Occipital lobe (tissue), 2 donors: ENCODE results near the gene TANGO2. TPM values are rescaled to one million over a fixed set of nuclear protein-coding genes. Genes with fewer than 3 reads are reported as not detected.

Source experiments
- DNase-seq: peaks from one replicate; lab custom pipeline; 2025; lab: John Stamatoyannopoulos, UW
- total RNA-seq: library from RNA; depleted of rRNA; stranded (reverse); fragments of >200 nt; gene quantifications from one replicate; pipeline ENCODE4 v1.2.3, GENCODE V29; 2014

TANGO2 gene, protein sequence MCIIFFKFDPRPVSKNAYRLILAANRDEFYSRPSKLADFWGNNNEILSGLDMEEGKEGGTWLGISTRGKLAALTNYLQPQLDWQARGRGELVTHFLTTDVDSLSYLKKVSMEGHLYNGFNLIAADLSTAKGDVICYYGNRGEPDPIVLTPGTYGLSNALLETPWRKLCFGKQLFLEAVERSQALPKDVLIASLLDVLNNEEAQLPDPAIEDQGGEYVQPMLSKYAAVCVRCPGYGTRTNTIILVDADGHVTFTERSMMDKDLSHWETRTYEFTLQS
- 15.9 TPM for total RNA-seq

DNA sequence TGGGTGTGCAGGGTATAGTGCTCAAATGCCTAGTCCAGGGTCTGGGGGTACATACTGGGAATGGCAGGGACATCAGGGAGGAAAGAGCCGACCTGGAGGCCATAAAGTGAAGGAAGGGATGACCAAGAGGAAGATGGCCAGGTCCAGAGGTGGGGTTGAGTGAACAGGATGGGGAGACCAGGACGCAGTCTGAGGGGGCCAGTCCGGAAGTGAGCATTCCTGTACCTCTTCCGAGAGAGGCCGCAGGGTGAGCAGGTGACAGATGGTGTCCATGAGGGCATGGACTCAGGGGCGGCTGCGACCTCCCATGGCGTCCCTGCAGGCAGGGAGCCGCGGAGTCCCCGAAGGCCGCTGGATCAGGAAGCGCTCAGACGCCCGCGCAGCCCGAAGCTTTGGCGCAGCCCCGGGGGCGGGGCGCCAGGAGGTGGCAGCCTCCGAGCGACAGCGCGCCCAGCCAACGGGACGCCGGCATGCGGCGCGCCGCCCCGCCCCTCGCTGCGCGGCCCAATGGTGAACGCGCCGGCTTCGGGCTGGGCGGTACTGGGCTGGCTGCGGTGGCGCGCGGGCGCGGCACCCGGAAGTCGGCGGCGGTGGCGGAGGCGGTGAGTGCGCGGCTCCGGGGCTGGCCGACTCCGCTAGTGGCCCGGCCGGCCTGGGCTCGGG lies at the start of gene TANGO2:
Gene TANGO2, plus strand, starts transcription at position 578 of the 663 bp plus-strand sequence. CDS start 15,689 bp downstream, outside the sequence.
- peak; percentile 86 for DNase-seq

DNA sequence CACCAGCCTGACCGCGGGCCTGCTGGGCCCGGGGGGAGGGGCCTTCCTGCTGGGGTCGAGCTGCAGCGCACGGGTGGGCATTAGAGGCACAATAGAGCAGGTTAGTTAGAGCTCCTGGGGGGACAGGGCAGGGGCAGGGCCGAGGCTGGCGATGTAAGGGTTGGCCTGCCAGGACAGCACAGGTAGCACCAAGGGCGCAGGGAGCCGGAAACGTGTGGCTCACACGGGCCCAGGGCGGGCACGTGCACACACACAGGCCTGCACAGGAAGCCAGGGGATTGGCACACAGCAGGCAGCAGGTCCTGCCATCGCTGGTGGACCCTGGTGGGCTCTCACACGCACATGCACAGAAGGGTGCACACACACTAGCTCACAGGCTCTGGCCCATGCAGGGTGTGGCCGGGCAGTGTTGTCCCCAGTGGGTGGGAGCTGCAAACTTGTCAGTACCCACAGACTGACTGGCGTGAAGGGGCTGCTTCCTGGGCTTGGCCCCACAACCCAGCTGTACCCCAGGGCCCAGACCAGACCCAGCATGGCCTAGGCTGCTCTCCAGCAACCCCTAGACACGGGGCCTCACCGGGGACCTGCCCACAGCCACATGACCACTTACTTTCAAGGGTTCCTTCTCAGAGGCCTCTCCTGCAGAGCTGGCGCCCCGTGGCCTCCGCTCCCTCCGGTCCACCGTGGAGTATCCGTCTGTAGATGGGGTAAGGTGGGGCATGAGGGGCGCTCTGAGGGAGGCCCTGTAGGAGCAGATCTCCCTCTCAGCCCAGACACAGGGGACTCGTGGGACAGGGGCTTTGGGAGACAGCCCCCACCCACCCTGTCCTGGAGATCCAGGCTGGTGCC lies 49.4 kb upstream of the TANGO2 start:
- no peak for DNase-seq

DNA sequence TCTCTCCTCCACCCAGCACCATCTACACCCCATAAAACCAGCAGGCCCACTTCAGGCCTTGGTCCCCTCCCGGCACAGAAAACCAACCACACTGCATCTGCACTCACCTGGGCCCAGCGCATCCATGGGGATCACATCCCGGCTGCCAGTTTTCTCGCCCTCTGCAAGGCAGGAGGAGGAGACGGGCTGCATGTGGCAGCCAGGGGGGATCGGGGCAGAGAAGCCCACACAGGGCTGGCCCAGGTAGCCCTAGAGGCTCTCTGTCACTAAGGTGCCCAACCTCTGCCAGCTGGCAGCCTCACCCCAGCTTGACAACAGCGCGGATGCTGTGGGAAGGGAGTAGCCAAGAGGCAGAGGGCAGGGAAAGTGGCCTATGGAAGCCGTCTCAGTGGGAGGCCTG lies 48.7 kb upstream of the TANGO2 start:
- DNase-seq = no peak

DNA sequence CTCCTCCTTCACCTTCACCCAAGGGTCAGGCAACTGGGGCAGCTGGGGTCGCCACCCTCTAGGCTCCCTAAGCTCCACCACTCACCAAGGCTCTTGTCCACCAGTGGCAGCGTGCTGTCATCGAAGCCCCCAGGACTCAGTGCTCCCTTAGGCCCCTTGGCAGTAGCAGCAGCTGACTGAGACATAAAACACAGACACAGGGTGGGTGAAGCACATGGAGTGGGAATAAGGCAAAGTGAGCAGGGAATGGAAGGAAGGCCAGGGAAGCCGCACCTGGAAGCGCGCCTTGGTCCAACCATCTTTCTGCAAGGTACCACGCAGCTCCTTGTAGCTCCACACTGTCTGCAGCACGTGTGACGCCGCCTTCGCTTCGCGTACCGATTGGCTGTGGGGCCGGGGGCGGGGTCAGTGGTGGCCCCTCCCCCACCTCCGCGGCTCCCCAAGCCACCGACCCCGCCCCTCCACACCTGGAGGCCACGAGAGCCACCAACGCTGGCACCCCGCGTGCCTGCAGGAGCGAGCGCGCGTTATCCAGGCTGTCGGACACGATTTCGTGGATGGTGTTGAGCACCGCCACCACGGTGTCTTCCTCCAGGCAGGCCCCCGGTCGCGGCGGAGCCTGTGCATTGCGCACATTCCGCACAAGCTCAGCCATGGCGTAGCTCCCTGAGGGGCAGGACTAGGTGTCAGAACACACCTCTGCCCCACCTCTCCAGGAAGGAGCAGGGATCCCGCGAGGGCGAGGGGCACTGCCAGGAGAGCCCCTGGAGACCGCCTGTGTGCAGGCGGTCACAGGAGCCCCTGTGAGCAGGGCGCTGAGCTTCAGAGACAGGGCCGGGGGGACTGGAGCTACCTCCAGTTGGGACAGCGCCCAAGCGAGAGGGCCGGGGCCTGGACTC lies 48.0 kb upstream of the TANGO2 start:
- DNase-seq = no peak

DNA sequence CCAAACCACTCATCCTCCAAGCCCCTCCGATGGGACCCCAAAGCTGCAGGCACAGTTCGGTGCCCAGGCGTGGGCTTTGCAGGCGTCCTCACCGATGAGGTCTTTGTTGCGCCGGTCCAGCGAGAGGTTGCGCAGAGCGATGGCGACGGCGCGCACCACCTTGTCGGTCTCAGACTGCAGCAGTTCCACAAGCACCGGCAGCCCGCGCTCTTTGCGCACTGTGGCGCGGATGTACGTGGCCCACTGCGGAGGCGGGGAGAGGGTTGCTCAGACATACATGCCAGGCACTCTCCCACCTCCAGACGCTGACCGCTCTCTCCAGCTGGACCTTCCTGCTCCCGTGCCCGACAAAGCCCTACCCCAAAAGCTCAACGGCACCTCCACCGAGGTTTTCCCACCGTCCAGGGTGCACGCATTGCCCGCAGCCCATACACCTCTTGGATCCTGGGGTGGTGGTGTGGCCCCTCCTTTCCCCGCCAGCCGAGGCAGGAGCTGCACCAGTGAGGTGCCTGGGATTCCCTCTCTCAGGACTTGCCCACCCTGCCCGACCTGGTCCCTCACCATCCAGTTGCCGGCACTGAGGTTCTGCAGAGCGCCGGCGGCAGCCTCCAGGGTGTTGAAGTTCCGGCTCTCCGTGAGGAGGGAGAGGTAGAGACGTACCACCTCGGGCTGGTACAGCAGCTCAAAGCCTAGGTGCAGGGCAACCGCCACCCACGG lies 47.2 kb upstream of the TANGO2 start:
- no peak for DNase-seq

DNA sequence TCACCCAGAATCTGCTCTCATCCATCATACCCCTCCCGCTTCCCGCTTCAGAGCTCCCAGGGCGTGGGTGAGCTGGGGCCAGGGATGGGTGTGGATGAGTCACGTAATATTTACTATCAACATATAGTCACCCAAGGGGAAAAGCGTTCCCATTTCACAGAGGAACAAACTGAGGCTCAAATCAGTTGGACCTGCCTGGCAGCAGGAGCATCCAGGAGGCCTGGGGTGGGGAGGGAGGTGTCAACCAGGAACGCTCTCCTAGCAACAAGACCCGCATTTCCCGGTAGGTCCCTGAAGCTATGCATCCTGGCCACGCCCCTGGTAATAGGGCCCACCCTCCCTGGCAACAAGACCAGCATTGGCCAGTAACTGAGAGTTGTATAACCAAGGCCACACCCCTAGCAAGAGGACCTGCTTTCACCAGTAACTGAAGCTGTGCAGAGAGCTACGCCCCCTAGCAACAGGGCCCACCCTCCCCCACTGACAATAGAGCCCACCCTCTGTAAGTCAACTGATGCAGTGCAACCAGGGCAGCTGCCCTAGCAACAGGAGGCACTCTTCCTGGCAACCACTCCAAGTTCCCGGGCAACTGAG lies 46.5 kb upstream of the TANGO2 start:
- peak; percentile 19 for DNase-seq

DNA sequence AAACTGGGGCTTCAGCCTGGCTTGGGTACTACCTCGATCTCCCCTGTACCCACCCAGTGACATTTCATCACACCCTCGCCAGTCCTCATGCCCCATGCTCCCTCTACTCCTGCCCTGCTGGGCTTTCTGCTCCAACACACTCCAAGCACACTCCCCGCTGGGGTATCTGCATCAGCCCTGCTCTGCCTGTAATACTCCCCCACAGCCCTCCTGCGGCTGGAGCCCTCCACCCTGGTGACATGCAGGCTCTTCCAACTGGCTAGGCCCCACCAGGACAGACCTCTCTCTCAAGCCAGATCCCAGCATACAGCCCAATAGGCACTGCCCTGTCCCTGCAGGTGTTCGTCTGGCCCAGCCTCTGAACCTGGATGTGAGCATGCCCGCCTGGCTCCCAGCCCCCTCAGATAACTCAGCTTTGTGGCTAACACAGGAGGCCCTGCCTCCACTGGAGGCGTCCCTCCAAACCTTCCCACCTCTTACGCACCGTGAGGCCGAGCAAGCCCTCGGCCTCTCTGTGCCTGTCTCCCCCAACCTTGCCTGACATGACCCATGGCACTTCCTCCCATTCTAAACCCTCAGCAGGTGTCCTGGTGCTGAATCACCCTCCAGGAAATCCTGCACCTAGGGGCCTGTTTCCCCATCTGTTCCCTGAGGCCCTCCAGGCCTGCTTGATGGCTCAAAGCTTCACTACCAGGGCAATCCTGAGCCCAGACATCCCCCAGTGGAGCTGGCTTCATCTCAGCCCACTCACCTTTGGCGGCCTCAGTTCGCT lies 45.8 kb upstream of the TANGO2 start:
- no peak for DNase-seq

DNA sequence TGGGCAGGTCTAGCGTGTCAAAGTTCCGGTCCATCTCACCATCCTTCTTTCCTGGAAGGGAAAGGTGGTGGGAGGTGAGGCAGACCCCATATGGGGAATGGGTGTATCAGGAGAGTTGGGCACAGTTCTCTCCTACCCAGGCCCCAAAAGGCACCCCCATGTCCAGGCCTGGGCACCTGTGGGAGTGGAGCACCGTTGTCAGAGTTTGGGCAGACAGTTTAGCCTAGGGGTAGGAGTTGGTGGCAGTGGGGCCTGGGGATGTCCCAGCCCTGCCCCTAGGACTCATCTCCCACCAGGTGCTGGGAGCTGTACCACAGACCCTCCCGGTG lies 45.2 kb upstream of the TANGO2 start:
- DNase-seq = no peak

DNA sequence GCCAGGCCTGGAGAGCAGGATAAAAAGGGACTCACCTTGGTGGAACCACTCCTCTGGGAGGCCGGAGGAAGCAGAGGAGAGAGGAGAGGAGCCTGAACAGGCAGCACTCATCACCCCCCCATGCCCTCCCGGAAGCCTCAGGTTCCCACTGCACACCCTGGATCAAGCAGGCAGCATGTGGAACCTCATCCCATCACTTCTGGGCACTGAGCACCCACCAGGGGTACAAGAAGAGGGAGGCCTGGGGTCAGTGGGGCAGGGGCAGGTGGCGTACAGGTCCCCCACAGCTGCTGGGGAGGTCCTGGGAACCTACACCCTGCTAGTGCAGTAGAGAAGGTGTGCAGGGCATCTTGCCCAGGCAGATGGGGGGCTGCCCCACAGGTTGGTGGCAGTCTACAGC lies 44.2 kb upstream of the TANGO2 start:
- no peak for DNase-seq

DNA sequence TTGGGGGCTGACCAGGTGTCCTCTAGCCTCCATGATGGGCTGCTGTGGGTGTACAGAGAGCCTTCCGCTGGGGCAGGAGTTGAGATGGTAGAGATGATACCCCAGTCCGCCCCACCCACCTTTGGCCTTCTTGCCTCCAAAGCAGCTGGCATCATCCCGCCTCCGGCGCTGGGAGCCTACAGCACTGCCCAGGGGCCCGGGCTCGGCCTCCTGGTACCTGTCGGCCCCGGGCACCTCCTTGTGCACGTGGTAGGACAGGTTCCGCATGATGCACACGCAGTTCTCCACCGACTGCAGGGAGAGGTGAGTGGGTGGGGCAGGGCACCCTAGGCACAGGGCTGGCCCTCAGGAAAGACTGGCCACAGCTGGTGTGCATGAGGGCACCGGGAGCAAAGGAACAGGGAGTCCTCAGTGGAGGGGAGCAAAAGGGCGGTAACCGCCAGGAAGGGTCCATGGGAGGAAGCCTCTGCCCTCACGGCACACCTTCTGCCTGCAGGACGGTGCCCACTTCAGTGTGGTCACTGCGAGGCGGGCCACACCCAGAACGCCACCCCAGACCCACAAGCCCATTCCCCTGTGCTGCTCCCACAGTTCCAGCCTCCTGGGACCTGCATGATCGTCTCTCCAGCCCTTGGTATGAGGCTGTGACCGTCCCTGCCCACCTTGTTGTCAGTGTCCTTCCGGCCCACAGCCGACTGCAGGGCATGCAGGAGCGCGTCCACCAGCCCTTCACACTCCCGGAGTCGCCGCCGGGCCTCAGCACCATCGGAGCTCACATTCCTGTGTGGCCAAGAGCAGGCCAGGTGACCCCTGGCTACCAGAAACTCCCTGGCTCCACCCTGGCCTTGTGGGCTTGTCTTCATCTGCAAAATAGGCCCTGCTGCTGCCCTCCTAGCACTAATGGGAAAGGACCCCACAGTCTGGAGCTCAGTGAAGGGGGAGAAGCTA lies 43.3 kb upstream of the TANGO2 start:
- DNase-seq = no peak

DNA sequence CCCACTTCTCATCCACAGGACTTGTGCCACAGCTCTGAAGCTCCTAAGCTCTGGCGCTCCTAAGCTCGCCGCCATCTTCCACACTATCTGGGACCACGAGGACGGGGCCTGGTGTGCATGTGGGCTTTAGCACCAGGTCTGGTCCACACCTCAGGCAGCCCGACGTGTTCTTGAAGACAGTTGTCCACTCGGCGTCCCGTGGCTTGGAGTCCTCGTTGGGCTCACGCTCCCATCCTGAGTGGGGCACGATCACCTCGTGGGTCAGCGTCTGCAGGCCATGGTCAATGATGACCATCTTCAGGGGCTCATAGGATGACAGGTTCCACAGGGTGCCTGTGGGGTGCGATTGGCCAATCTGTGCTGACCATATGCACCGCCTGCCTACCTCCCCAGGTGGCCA lies 42.2 kb upstream of the TANGO2 start:
- DNase-seq = no peak

DNA sequence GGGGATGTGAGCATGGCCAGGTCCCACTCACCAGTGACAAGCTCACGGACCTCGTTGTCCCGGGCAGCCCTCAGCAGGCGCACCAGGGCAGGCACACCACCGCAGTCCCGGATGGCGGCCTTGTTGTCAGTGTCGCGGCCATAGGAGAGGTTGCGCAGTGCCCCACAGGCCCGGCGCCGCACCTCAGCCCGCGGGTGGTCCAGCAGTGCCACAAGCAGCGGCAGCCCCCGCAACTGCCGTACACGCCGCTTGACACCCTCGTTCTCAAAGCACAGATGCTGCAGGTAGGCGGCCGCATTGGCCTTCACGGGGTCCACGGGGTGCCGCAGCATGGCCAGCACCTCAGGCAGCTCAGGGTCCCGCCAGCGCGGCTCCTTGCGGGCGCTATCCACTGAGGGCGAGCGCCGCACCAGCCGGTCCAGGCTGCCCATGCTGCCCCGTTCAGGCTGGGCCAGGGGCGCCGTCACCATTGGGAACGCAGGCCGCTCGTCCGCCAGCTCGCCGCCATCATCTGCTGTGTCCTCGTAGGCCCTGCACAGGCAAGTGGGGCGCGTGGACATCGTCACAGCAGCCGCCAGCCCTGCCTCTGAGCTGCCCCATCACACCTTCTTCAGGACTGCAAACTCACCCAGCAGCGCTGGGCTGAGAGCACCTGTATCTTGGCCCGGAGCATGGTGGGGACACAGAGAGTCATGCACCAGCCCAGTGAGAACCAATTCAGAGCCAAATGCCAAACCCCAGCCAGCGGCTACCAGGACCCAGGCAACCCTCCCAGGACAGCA lies 41.0 kb upstream of the TANGO2 start:
- no peak for DNase-seq

DNA sequence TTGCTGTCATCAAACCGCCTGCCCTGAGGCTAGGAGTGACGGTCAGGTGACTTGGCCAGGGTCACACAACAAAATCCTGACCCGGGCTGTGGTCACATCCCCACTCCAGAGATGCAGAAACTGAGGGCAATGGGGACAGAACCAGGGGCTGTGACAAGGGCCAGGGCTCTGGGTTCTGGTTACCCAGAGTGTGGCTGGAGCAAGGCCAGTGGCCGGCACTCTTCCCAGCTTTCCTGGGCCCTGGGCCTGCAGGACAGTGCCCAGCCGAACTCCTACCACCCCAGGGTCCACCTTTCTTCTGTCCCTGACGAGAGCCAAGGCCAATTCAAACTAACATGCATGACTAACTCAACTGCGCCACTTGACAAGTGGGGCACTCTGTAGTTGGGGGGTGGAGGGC lies 40.1 kb upstream of the TANGO2 start:
- DNase-seq = no peak

DNA sequence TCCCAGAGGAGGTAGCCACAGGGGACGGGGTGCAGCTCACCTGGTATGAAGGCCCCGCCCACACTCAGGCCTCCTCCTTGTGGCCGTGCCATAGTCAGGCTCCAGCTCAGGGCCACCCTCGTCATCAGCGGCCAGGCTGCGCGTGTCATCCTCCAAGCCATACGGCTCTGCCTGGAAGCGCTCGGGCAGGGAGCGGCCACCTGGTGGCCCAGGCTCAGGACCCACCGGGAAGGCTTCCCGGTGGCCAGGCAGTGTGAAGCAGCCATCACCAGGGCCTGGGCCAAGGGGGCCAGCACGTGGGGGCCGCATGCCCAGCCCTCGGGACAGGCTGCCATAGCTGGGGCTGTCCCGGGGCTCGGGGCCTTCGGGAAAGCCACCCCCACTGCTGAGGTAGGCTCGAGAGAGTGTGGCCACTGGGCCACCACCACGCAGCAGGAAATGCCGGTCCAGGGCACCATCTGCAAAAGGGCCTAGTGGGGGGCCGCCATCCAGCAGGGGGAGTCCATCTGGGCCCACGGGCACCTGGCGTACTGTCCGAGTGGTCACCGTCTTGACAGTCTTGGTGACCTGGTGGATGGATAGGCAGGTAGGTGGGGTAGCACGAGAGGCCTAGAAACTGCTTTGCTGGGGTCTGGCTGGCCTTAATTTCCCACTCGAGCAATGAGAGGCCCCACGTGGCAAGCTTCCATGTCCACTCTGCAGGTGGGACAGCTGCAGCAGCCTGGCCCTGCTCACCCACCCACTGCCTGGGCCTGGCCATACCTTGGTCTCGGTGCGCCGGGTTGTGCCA lies 39.5 kb upstream of the TANGO2 start:
- no peak for DNase-seq

DNA sequence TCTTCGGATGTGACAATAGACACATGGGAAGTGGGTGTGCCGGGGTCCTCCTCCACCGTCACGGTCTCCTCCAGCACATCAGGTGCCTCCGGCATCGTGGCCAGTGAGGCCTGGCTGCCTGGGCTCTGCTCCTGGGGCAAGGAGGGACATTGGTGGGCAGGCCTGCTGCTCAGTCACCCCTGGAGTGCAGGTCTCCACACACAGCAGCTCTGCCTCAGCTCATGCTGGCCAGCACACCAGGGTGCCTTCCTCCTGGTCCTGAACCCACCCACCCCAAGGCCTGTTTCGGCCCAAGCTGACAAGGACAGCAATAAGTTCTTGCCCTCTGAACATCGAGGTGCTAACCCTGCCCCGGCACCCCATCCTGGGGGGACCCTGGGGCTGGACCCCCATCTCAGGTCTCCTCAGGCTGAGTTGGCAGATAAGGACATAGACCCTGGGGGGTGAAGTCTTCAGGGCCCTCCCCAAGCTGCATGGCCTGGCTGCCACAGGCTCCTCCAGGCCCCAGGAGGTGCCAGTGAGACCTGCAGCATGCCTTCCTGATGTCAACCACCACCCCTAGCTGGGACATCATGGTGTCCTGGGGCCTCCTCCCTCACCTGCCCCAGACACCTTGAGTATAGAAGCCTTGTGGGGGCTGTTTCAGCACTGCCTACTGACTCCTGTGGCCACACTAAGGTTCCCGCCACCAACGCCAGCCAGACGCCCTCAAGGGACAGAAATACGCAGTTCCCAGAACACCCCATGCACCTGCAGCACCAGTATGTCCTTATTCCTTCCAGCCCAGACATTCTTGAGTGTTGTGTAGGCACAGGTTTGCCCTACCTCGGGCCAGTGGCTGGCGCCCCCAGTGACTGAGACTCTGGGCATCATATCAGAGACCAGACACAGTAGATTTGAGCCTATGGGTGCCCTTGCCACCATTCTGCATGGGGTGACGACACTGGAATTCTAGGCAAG lies 38.7 kb upstream of the TANGO2 start:
- DNase-seq = no peak
